ENCODE data around the gene DBI.

The DBI gene

GRCh38 chr2:119350311-119350998 lies 16.3 kb upstream of the DBI start:
- H4K8ac ChIP-seq (ENCODE audit: low read depth, low read length), result no peak overlapping the region
- no peak overlapping the region for H3K27ac ChIP-seq (ENCODE audit: low read depth, low read length)
- DNase-seq, result peak; percentile 59
- whole genome bisulfite sequencing (ENCODE audit: extremely low coverage, insufficient coverage, low lambda C conversion rate), result no CpG with 5 or more reads among the region's 4 CpGs
- H2AK5ac ChIP-seq (ENCODE audit: low read length), result no peak overlapping the region
- no peak overlapping the region for H2BK120ac ChIP-seq (ENCODE audit: low read depth, low read length)
- H3K4me2 ChIP-seq (ENCODE audit: low read length), result no peak overlapping the region
- no peak overlapping the region for H3K4me3 ChIP-seq (ENCODE audit: low read length)
- H2BK15ac ChIP-seq (replicated peaks; ENCODE audit: low read depth), result no peak overlapping the region
- H4K5ac ChIP-seq (ENCODE audit: low read length), result no peak overlapping the region
- H3K27me3 ChIP-seq (ENCODE audit: insufficient read depth, low read length, poor library complexity), result no peaks in the 10 kb centered on the region
- no peak overlapping the region for H3K56ac ChIP-seq (ENCODE audit: low read length)
- H3K36me3 ChIP-seq (ENCODE audit: control insufficient read depth, insufficient read depth, low read length), result no peaks in the 10 kb centered on the region
- H3K18ac ChIP-seq (ENCODE audit: low read length), result no peak overlapping the region
- H3K79me1 ChIP-seq (ENCODE audit: low read length), result no peaks in the 10 kb centered on the region
- H3K4ac ChIP-seq (ENCODE audit: low read depth, low read length), result no peak overlapping the region
- H3K4me1 ChIP-seq (ENCODE audit: control insufficient read depth, low read depth, low read length), result peaks cover 2% of the 10 kb centered on the region
- no peak overlapping the region for H3K23ac ChIP-seq (ENCODE audit: low read length)
- no peak overlapping the region for H3K9ac ChIP-seq (ENCODE audit: low read length)
- no peaks in the 10 kb centered on the region for H3K79me2 ChIP-seq (ENCODE audit: control insufficient read depth, insufficient read depth, low read length)
- H2BK5ac ChIP-seq (ENCODE audit: low read length), result no peak overlapping the region

DNA sequence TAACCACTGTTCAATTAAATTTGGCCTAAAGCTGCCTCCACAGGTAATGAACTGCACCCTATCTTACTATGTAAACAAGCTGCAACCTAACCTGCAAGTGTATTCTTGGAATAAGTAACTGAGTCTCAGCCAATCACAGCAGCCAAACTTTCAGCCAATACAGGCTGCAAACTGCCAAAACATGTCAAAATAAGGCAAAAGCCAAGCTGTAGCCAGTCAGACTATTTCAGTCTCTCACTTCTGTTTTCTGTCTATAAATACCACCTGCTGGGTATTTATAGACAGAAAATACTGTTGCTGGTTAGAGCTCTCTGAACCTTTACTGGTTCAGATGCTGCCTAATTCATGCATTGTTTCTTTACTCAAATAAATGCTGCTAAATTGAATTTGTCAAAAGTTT lies 14.4 kb upstream of the DBI start:
- no peak overlapping the region for H2BK120ac ChIP-seq (ENCODE audit: low read depth, low read length)
- H3K36me3 ChIP-seq (ENCODE audit: control insufficient read depth, insufficient read depth, low read length), result no peaks in the 10 kb centered on the region

DNA sequence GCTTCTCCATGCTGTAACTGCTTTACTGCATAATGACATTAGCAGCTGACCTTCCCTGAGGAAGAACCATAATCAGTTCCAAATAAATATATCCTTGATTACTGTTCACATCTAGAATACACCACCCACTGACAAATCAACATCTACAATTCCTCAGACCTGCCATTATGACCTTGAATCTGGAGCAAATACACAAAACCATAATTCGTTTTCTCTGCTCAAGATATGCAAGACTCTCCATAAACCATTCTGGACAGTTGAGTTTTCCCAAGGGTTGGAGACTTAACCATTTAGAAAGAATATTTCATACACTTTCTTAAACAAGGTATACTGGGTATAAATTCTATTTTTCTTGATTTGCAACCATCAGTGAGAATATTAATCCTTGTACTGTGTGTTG lies 11.9 kb upstream of the DBI start:
- H3K36me3 ChIP-seq (ENCODE audit: control insufficient read depth, insufficient read depth, low read length), result no peaks in the 10 kb centered on the region
- no peak overlapping the region for H3K56ac ChIP-seq (ENCODE audit: low read length)
- no peak overlapping the region for H2BK5ac ChIP-seq (ENCODE audit: low read length)
- no CpG with 5 or more reads among the region's 1 CpG for WGBS (ENCODE audit: extremely low coverage, insufficient coverage, low lambda C conversion rate)
- H3K27ac ChIP-seq (ENCODE audit: low read depth, low read length), result no peak overlapping the region
- no peak overlapping the region for H2AK5ac ChIP-seq (ENCODE audit: low read length)
- no peak overlapping the region for H4K5ac ChIP-seq (ENCODE audit: low read length)
- H4K8ac ChIP-seq (ENCODE audit: low read depth, low read length), result no peak overlapping the region
- no peak for DNase-seq
- no peak overlapping the region for H3K4me2 ChIP-seq (ENCODE audit: low read length)
- no peak overlapping the region for H2BK120ac ChIP-seq (ENCODE audit: low read depth, low read length)
- H3K27me3 ChIP-seq (ENCODE audit: insufficient read depth, low read length, poor library complexity), result no peaks in the 10 kb centered on the region
- H3K18ac ChIP-seq (ENCODE audit: low read length), result no peak overlapping the region
- H3K4me3 ChIP-seq (ENCODE audit: low read length), result no peak overlapping the region
- H3K79me2 ChIP-seq (ENCODE audit: control insufficient read depth, insufficient read depth, low read length), result no peaks in the 10 kb centered on the region
- no peak overlapping the region for H2BK15ac ChIP-seq (replicated peaks; ENCODE audit: low read depth)
- H3K79me1 ChIP-seq (ENCODE audit: low read length), result no peaks in the 10 kb centered on the region
- H3K9ac ChIP-seq (ENCODE audit: low read length), result no peak overlapping the region
- no peak overlapping the region for H3K4ac ChIP-seq (ENCODE audit: low read depth, low read length)
- H3K4me1 ChIP-seq (ENCODE audit: control insufficient read depth, low read depth, low read length), result no peaks in the 10 kb centered on the region
- H3K23ac ChIP-seq (ENCODE audit: low read length), result no peak overlapping the region

More for the DNA sequence above, 14.4 kb upstream of the DBI start:
- DNase-seq, result peak; percentile 36
- Histone ChIP-seq H3K27ac (ENCODE audit: low read depth, low read length) (no peak overlapping the region), H3K18ac (ENCODE audit: low read length) (no peak overlapping the region), H2AK5ac (ENCODE audit: low read length) (no peak overlapping the region), H3K9ac (ENCODE audit: low read length) (no peak overlapping the region), H2BK5ac (ENCODE audit: low read length) (no peak overlapping the region), H4K5ac (ENCODE audit: low read length) (no peak overlapping the region), H2BK15ac (replicated peaks; ENCODE audit: low read depth) (no peak overlapping the region), H3K23ac (ENCODE audit: low read length) (no peak overlapping the region), H3K4me2 (ENCODE audit: low read length) (no peak overlapping the region), H4K8ac (ENCODE audit: low read depth, low read length) (no peak overlapping the region), H3K27me3 (ENCODE audit: insufficient read depth, low read length, poor library complexity) (no peaks in the 10 kb centered on the region), H3K4me1 (ENCODE audit: control insufficient read depth, low read depth, low read length) (peaks cover 2% of the 10 kb centered on the region), H3K79me2 (ENCODE audit: control insufficient read depth, insufficient read depth, low read length) (no peaks in the 10 kb centered on the region), H3K4ac (ENCODE audit: low read depth, low read length) (no peak overlapping the region), H3K56ac (ENCODE audit: low read length) (no peak overlapping the region), H3K4me3 (ENCODE audit: low read length) (no peak overlapping the region), H3K79me1 (ENCODE audit: low read length) (no peaks in the 10 kb centered on the region)

GRCh38 chr2:119359774-119360173 lies 7.0 kb upstream of the DBI start:
- no peak overlapping the region for H3K4me3 ChIP-seq (ENCODE audit: low read length)
- no peak overlapping the region for H4K8ac ChIP-seq (ENCODE audit: low read depth, low read length)
- no peak overlapping the region for H3K4ac ChIP-seq (ENCODE audit: low read depth, low read length)
- H3K36me3 ChIP-seq (ENCODE audit: control insufficient read depth, insufficient read depth, low read length), result no peaks in the 10 kb centered on the region
- no peak for DNase-seq
- no peaks in the 10 kb centered on the region for H3K79me2 ChIP-seq (ENCODE audit: control insufficient read depth, insufficient read depth, low read length)
- H3K18ac ChIP-seq (ENCODE audit: low read length), result no peak overlapping the region
- H3K4me2 ChIP-seq (ENCODE audit: low read length), result no peak overlapping the region
- no peak overlapping the region for H4K5ac ChIP-seq (ENCODE audit: low read length)
- H2BK120ac ChIP-seq (ENCODE audit: low read depth, low read length), result no peak overlapping the region
- no peak overlapping the region for H3K27ac ChIP-seq (ENCODE audit: low read depth, low read length)
- H2BK5ac ChIP-seq (ENCODE audit: low read length), result no peak overlapping the region
- no peaks in the 10 kb centered on the region for H3K27me3 ChIP-seq (ENCODE audit: insufficient read depth, low read length, poor library complexity)
- no peak overlapping the region for H2AK5ac ChIP-seq (ENCODE audit: low read length)
- no CpG with 5 or more reads among the region's 6 CpGs for WGBS (ENCODE audit: extremely low coverage, insufficient coverage, low lambda C conversion rate)
- no peak overlapping the region for H3K56ac ChIP-seq (ENCODE audit: low read length)
- no peak overlapping the region for H2BK15ac ChIP-seq (replicated peaks; ENCODE audit: low read depth)
- no peak overlapping the region for H3K23ac ChIP-seq (ENCODE audit: low read length)
- no peak overlapping the region for H3K9ac ChIP-seq (ENCODE audit: low read length)
- H3K4me1 ChIP-seq (ENCODE audit: control insufficient read depth, low read depth, low read length), result peaks cover 2% of the 10 kb centered on the region
- H3K79me1 ChIP-seq (ENCODE audit: low read length), result no peaks in the 10 kb centered on the region

DNA sequence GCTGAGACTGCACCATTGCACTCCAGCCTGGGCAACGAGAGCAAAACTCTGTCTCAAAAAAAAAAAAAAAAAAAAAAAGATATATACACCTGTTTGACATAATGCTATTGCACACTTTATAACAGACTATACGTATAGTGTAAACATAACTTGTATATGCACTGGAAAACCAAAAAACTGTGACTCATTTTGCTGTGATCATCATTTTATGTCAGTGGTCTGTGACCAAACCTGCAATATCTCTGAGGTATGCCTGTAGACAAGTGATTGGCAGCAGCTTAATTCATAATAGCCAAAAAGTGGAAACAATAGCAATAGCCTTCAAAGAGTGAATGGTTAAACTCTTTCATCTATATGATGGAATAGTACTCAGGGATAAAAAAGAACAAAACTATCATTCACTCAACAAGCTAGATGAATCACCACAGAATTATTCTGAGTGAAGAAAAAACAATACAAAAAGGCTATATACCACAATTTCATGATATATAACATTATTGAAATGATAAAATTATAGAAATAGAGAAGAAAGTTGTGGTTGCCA lies 6.3 kb upstream of the DBI start:
- Histone ChIP-seq H2BK120ac (ENCODE audit: low read depth, low read length) (no peak overlapping the region), H3K18ac (ENCODE audit: low read length) (no peak overlapping the region)

DNA sequence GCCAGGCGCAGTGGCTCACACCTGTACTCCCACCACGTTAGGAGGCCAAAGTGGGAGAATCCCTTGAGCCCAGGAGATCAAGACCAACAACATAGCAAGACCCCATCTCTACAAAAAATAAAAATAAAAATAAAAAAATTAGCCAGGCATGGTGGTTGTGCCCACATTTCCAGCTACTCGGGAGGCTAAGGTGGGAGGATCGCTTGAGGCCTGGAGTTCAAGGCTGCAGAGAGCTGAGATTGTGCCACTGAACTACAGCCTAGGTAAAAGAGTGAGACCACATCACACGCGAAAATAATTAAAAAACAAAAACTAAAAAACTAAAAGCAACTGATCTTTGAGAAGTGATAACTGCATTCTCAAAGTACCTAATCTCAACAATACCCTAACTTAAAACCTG lies 2.0 kb upstream of the DBI start:
- WGBS (ENCODE audit: extremely low coverage, insufficient coverage, low lambda C conversion rate), result no CpG with 5 or more reads among the region's 6 CpGs
- Histone ChIP-seq H3K4me3 (ENCODE audit: low read length) (no peak overlapping the region), H3K79me1 (ENCODE audit: low read length) (peaks cover 19% of the 10 kb centered on the region), H3K27me3 (ENCODE audit: insufficient read depth, low read length, poor library complexity) (no peaks in the 10 kb centered on the region), H3K27ac (ENCODE audit: low read depth, low read length) (no peak overlapping the region), H4K8ac (ENCODE audit: low read depth, low read length) (no peak overlapping the region), H3K79me2 (ENCODE audit: control insufficient read depth, insufficient read depth, low read length) (peaks cover 31% of the 10 kb centered on the region), H3K4me2 (ENCODE audit: low read length) (no peak overlapping the region), H3K4ac (ENCODE audit: low read depth, low read length) (no peak overlapping the region), H2AK5ac (ENCODE audit: low read length) (no peak overlapping the region), H3K18ac (ENCODE audit: low read length) (no peak overlapping the region), H3K23ac (ENCODE audit: low read length) (no peak overlapping the region), H3K4me1 (ENCODE audit: control insufficient read depth, low read depth, low read length) (peaks cover 5% of the 10 kb centered on the region), H2BK5ac (ENCODE audit: low read length) (no peak overlapping the region), H2BK120ac (ENCODE audit: low read depth, low read length) (no peak overlapping the region), H4K5ac (ENCODE audit: low read length) (no peak overlapping the region), H2BK15ac (replicated peaks; ENCODE audit: low read depth) (no peak overlapping the region), H3K36me3 (ENCODE audit: control insufficient read depth, insufficient read depth, low read length) (peaks cover 6% of the 10 kb centered on the region), H3K56ac (ENCODE audit: low read length) (no peak overlapping the region), H3K9ac (ENCODE audit: low read length) (no peak overlapping the region)
- no peak for DNase-seq

More for the DNA sequence above, 6.3 kb upstream of the DBI start:
- Histone ChIP-seq H3K36me3 (ENCODE audit: control insufficient read depth, insufficient read depth, low read length) (no peaks in the 10 kb centered on the region), H2AK5ac (ENCODE audit: low read length) (no peak overlapping the region), H3K4me3 (ENCODE audit: low read length) (no peak overlapping the region), H3K56ac (ENCODE audit: low read length) (no peak overlapping the region), H3K9ac (ENCODE audit: low read length) (no peak overlapping the region), H4K5ac (ENCODE audit: low read length) (no peak overlapping the region), H4K8ac (ENCODE audit: low read depth, low read length) (no peak overlapping the region), H3K23ac (ENCODE audit: low read length) (no peak overlapping the region), H3K4me1 (ENCODE audit: control insufficient read depth, low read depth, low read length) (peaks cover 2% of the 10 kb centered on the region), H3K79me2 (ENCODE audit: control insufficient read depth, insufficient read depth, low read length) (peaks cover 3% of the 10 kb centered on the region), H3K4ac (ENCODE audit: low read depth, low read length) (no peak overlapping the region), H3K79me1 (ENCODE audit: low read length) (no peaks in the 10 kb centered on the region), H3K4me2 (ENCODE audit: low read length) (no peak overlapping the region), H3K27ac (ENCODE audit: low read depth, low read length) (no peak overlapping the region), H3K27me3 (ENCODE audit: insufficient read depth, low read length, poor library complexity) (no peaks in the 10 kb centered on the region), H2BK15ac (replicated peaks; ENCODE audit: low read depth) (no peak overlapping the region), H2BK5ac (ENCODE audit: low read length) (no peak overlapping the region)
- WGBS (ENCODE audit: extremely low coverage, insufficient coverage, low lambda C conversion rate), result no CpG with 5 or more reads among the region's 2 CpGs
- DNase-seq, result no peak
